K562 (cell line): ENCODE results near the gene PRRT1. TPM values are rescaled to one million over a fixed set of nuclear protein-coding genes. Genes with fewer than 3 reads are reported as not detected.
A peak's percentile ranks its signal among the peaks of the same experiment; 100 is the strongest.

Source experiments
- EZH2 ChIP-seq: IDR thresholded peaks from 2 replicates; pipeline ENCODE4 v1.6.1; 2012; ENCODE audit warnings: low read depth, mild to moderate bottlenecking, inconsistent platforms, low read length, borderline replicate concordance
- FOSL1 ChIP-seq: fragments of 200-800 bp; sonication (Bioruptor generic); conservative IDR thresholded peaks from 2 replicates; pipeline ENCODE4 v1.6.1; 2016; ENCODE audit warnings: missing genetic modification characterization, missing compliant biosample characterization
- HDGF ChIP-seq: fragments of 450-650 bp; IDR thresholded peaks from 2 replicates; pipeline ENCODE4 v1.6.1; 2016
- HNRNPH1 ChIP-seq: fragments of 200-400 bp; formaldehyde crosslinking; optimal IDR thresholded peaks from 2 replicates; pipeline ENCODE3; 2017; ENCODE audit warnings: low read depth, mild to moderate bottlenecking, low read length, moderate library complexity
- HSF4 ChIP-seq: fragments of 250-450 bp; sonication (Bioruptor Pico); IDR thresholded peaks from 2 replicates; pipeline ENCODE4 v2.1.2; 2022; ENCODE audit warnings: mild to moderate bottlenecking, moderate library complexity, borderline replicate concordance
- ID3 ChIP-seq, 2 experiments: fragments of 250-450 bp in 1 of 2; fragments of 450-650 bp in 1 of 2; sonication (Bioruptor Pico) in 1 of 2; IDR thresholded peaks; 2 replicates each; pipeline versions ENCODE4 v1.6.1 to v1.8.0; 2016 to 2021; ENCODE audit warnings: mild to moderate bottlenecking in 2 of 2, moderate library complexity in 2 of 2, missing compliant biosample characterization in 1 of 2, missing genetic modification characterization in 1 of 2
- ILF3 ChIP-seq: fragments of 450-650 bp; IDR thresholded peaks from 2 replicates; pipeline ENCODE4 v1.6.1; 2018; ENCODE audit warnings: antibody characterized with exemption, mild to moderate bottlenecking, moderate library complexity, borderline replicate concordance
- NCOA2 ChIP-seq, 2 experiments: fragments of 450-650 bp; IDR thresholded peaks; 2 replicates each; pipeline ENCODE4 v1.6.1; 2018; ENCODE audit warnings: mild to moderate bottlenecking in 2 of 2, moderate library complexity in 1 of 2; ENCODE audit not compliant: partially characterized antibody in 2 of 2
- NCOA4 ChIP-seq: fragments of 450-650 bp; IDR thresholded peaks from 2 replicates; pipeline ENCODE4 v1.6.1; 2018; ENCODE audit warnings: mild to moderate bottlenecking; ENCODE audit not compliant: partially characterized antibody
- NFXL1 ChIP-seq: fragments of 450-650 bp; formaldehyde crosslinking; IDR thresholded peaks from 2 replicates; pipeline ENCODE4 v1.4.0; 2021; ENCODE audit warnings: mild to moderate bottlenecking
- PATZ1 ChIP-seq: fragments of 250-450 bp; sonication (Bioruptor Pico); IDR thresholded peaks from 2 replicates; pipeline ENCODE4 v1.5.0; 2020; ENCODE audit warnings: mild to moderate bottlenecking, borderline replicate concordance
- POLR2A ChIP-seq: fragments of 450-650 bp; conservative IDR thresholded peaks from 2 replicates; pipeline ENCODE4 v1.6.1; 2016
- POLR2H ChIP-seq: IDR thresholded peaks from 2 replicates; pipeline ENCODE4 v1.6.1; 2016; ENCODE audit warnings: missing genetic modification characterization, low read depth, mild to moderate bottlenecking, control low read depth, missing compliant biosample characterization, moderate library complexity
- RREB1 ChIP-seq: fragments of 250-450 bp; sonication (Bioruptor Pico); IDR thresholded peaks from 2 replicates; pipeline ENCODE4 v1.4.0; 2020
- SNIP1 ChIP-seq: fragments of 450-650 bp; IDR thresholded peaks from 2 replicates; pipeline ENCODE4 v1.7.1; 2017; ENCODE audit warnings: low read depth, mild to moderate bottlenecking
- ZNF395 ChIP-seq: fragments of 200-800 bp; sonication (Bioruptor generic); IDR thresholded peaks from 2 replicates; pipeline ENCODE4 v1.6.1; 2017; ENCODE audit warnings: missing genetic modification characterization, missing compliant biosample characterization
- ZNF41 ChIP-seq: fragments of 250-450 bp; sonication (Bioruptor Pico); conservative IDR thresholded peaks from 2 replicates; pipeline ENCODE4 v1.4.0; 2020; ENCODE audit warnings: mild to moderate bottlenecking
- ZNF507 ChIP-seq: conservative IDR thresholded peaks from 2 replicates; pipeline ENCODE4 v1.6.1; 2017; ENCODE audit warnings: missing genetic modification characterization, missing compliant biosample characterization
- ZNF766 ChIP-seq: fragments of 200-800 bp; sonication (Bioruptor generic); conservative IDR thresholded peaks from 2 replicates; pipeline ENCODE4 v1.6.1; 2016; ENCODE audit warnings: missing genetic modification characterization, missing compliant biosample characterization
- polyA plus RNA-seq, 8 experiments: library from polyadenylated mRNA; depleted of rRNA in 4 of 8; stranded (reverse) in 5 of 8; unstranded in 3 of 8; fragments of >200 nt; fragmentation: Nextera tagmentation in 2 of 8; fragmentation: Illumina TruSeq in 1 of 8; extraction: Ambion mirVana in 2 of 8; extraction: Trizol in 1 of 8; gene quantifications; 2 replicates each; pipeline versions ENCODE4 v1.2.1 to v1.2.3, GENCODE V29; 2011 to 2014; ENCODE audit warnings: inconsistent platforms in 1 of 8, missing spikeins in 1 of 8
- total RNA-seq, 7 experiments: library from RNA; depleted of rRNA in 6 of 7; stranded (reverse); fragments of >200 nt in 6 of 7; fragmentation: Illumina TruSeq in 2 of 7; extraction: Trizol in 2 of 7; gene quantifications; 2 replicates each; pipeline versions ENCODE4 v1.2.1 to v1.2.3, GENCODE V29; 2011 to 2021; ENCODE audit warnings: low replicate concordance in 1 of 7

PRRT1 gene
- total and polyA plus RNA-seq, 9 of the 15 experiments (the other 6 are each of a cell fraction or from before 2014, with no cell fraction given), result 0.14 to 3.5 (median 0.41) TPM

- TF ChIP-seq PATZ1 (CRISPR knock-in tag) (no peak), POLR2A (peak; percentile 71), HNRNPH1 (no peak), SNIP1 (no peak), ZNF41 (CRISPR knock-in tag) (0 out of 2 replicates have a peak, but pooled peaks have one; percentile 44), ZNF395 (CRISPR knock-in tag) (peak; percentile 53; the same call in 1 of the 2 replicates), NFXL1 (CRISPR knock-in tag) (peak; percentile 77; the same call in 1 of the 2 replicates), ILF3 (no peak), HDGF (no peak), POLR2H (peak; percentile 30; the same call in 1 of the 2 replicates), ZNF766 (0 out of 2 replicates have a peak, but pooled peaks have one; percentile 27), ZNF507 (tag) (no peak), HSF4 (CRISPR knock-in tag) (peak; percentile 16; the same call in 1 of the 2 replicates), NCOA2 (IDR thresholded peaks at IDR 0.05; ENCODE audit: partially characterized antibody in 2 of 2) (no peak), NCOA4 (no peak), FOSL1 (tag) (no peak), ID3 (CRISPR knock-in tag; IDR thresholded peaks at IDR 0.05) (no peak), ID3 (tag; IDR thresholded peaks at IDR 0.05) (no peak), EZH2 (no peak), RREB1 (CRISPR knock-in tag) (no peak)
Measured at GRCh38 chr6:32184084-32184640, 32.4 kb upstream of the PRRT1 start, which contains the start of gene AGER (continued).
